Activated T-helper 17 cell treated with anti-CD3 and anti-CD28 coated beads, Interleukin-2, amount 50 U/mL, for 72 hours (primary cell): ENCODE results near the gene SYT4. TPM values are rescaled to one million over a fixed set of nuclear protein-coding genes. Genes with fewer than 3 reads are reported as not detected.

Source experiments
- ATAC-seq: fragments of 150-1000 bp; cut with Tn5 transposase; replicated peaks from 2 replicates; pipeline ENCODE4 v1.10.0; 2021; ENCODE audit warnings: mild to moderate bottlenecking, moderate library complexity
- H3K27ac Mint-ChIP-seq: one replicate; pipeline ENCODE4 v1.8.0; 2022; ENCODE audit warnings: mixed read lengths
- H3K27me3 Mint-ChIP-seq: one replicate; pipeline ENCODE4 v1.8.0; 2022; ENCODE audit warnings: mixed read lengths
- H3K36me3 Mint-ChIP-seq: one replicate; pipeline ENCODE4 v1.8.0; 2022; ENCODE audit warnings: low read depth, mild to moderate bottlenecking, mixed read lengths
- H3K4me1 Mint-ChIP-seq: one replicate; pipeline ENCODE4 v1.8.0; 2022; ENCODE audit warnings: mixed read lengths
- H3K4me3 Mint-ChIP-seq: one replicate; pipeline ENCODE4 v1.8.0; 2022; ENCODE audit warnings: mild to moderate bottlenecking, mixed read lengths
- H3K9me3 Mint-ChIP-seq: one replicate; pipeline ENCODE4 v1.8.0; 2022; ENCODE audit warnings: mixed read lengths
- total RNA-seq, 2 donors: library from RNA; stranded (reverse); gene quantifications; one replicate each; pipeline ENCODE4 v1.2.3, GENCODE V29; 2022

Gene SYT4
- total RNA-seq, 2 donors from 2014 or later: not detected

DNA sequence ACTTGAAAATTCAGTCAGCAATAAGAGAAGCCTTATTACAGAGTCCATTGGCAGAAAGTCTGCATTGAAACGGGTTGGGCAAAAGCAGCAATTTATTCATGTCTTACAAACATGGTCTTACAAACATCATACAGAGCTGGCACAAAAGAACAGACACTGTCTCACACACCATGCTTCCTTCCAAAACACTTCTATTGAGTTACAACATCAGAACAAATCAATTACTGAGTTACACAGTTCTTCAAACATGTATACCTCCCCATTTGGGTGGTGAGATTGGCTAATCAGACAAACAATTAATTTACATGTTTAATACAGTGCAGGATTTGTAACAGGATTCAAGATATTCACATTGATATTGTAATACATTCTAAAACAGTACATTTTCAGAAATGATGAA is 9.5 kb downstream of the SYT4 start:
- Mint-ChIP-seq H3K9me3 (peaks cover 13% of the 10 kb centered on the region), H3K4me3 (no peak overlapping the region), H3K4me1 (no peaks in the 10 kb centered on the region), H3K27ac (no peak overlapping the region), H3K27me3 (no peaks in the 10 kb centered on the region), H3K36me3 (no peaks in the 10 kb centered on the region)
- ATAC-seq: no peak

DNA sequence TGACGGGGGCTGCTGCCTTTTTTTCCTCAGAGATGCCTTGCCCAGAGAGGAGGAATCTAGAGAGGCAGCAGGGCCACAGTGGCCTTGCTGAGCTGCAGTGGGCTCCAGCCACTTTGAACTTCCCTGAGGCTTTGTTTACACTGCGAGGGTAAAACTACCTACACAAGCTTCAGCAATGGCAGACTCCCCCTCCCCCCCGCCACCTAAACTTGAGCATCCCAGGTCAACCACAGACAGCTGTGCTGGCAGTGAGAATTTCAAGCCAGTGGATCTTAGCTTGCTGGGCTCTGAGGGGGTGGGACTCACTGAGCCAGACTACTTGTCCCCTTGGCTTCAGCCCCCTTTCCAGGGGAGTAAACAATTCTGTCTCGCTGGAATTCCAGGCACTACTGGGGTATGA is 11.8 kb downstream of the SYT4 start:
- H3K4me1 Mint-ChIP-seq: no peaks in the 10 kb centered on the region
- H3K27ac Mint-ChIP-seq: no peak overlapping the region
- H3K36me3 Mint-ChIP-seq: no peaks in the 10 kb centered on the region
- no peak for ATAC-seq
- H3K9me3 Mint-ChIP-seq: peaks cover 25% of the 10 kb centered on the region
- no peak overlapping the region for H3K4me3 Mint-ChIP-seq
- H3K27me3 Mint-ChIP-seq: no peaks in the 10 kb centered on the region

DNA sequence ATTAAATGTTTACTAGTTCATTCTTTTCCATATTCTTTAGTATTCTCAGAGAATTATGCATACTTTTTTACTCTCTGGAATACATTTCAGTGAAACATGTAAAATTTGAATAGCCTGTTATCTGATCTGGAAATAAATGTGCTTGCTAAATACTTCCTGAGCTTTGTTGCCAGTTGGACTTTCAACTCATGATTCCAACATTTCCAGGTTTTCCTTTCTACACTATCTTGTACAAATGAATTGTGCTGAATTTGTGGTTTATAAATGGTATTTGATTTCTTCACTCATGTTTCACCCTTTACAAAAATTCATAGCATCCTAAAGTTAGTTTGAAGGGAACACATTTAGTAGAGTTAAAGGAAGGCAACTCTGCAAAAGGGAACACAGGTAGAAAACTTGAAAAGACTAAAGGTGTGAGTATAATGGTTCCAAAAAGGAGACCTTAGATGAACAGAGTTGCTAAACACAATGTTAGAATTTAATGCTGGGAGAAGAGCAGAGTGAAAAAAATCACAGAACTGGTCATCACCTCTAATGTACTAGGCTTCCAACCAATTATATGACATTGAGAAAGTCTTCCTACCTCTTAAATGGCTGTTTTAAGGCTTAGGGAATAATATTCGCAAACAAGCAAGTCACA is 28.6 kb downstream of the SYT4 start:
- Mint-ChIP-seq H3K27ac (no peak overlapping the region), H3K27me3 (no peaks in the 10 kb centered on the region), H3K36me3 (no peaks in the 10 kb centered on the region), H3K4me3 (no peak overlapping the region), H3K9me3 (peaks cover 5% of the 10 kb centered on the region), H3K4me1 (no peaks in the 10 kb centered on the region)
- no peak for ATAC-seq

DNA sequence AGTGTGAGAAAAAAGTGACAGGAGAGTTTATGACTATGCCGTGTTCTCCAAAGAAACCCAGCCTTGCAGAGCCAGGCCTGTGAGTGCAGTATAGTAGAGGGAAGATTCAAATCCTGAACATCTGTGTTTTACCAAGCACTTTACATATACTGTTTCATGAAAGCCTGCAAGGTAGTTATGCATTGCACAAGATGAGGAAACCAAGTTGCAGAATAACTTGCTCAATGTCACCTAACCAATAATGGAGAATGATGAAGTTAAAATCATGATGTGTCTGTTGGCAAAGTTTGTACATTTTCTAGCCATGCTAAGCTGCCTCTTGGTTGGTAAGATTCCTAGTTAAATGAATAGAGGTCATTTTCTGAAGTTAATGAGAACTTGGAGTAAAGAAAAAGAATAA is 29.3 kb downstream of the SYT4 start:
- ATAC-seq: no peak
- H3K27ac Mint-ChIP-seq: no peak overlapping the region
- H3K9me3 Mint-ChIP-seq: peaks cover 5% of the 10 kb centered on the region

DNA sequence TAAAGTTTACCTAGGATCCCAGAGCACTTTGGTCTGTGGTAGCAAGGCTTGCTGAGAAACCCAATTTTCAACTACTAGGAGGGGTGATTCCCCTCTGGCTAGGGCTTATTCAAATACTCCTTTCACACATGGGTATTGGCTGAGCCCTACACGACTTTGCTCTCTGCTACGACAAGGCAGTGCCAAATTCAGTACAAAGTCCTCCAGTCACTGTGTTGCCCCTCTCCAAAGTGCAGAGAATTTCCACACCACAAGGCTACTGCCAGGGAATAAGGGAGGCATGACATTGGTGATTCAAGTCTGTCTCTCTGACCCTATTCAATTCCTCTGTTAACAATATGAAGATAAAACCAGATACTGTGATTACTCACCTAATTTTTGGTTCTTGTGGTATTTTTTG is 38.9 kb downstream of the SYT4 start:
- ATAC-seq: no peak
- Mint-ChIP-seq H3K27me3 (no peaks in the 10 kb centered on the region), H3K9me3 (peaks cover 11% of the 10 kb centered on the region), H3K36me3 (no peaks in the 10 kb centered on the region), H3K27ac (no peak overlapping the region), H3K4me3 (no peak overlapping the region), H3K4me1 (no peaks in the 10 kb centered on the region)

More for the DNA sequence above, 29.3 kb downstream of the SYT4 start:
- Mint-ChIP-seq H3K4me3 (no peak overlapping the region), H3K27me3 (no peaks in the 10 kb centered on the region), H3K4me1 (no peaks in the 10 kb centered on the region), H3K36me3 (no peaks in the 10 kb centered on the region)

DNA sequence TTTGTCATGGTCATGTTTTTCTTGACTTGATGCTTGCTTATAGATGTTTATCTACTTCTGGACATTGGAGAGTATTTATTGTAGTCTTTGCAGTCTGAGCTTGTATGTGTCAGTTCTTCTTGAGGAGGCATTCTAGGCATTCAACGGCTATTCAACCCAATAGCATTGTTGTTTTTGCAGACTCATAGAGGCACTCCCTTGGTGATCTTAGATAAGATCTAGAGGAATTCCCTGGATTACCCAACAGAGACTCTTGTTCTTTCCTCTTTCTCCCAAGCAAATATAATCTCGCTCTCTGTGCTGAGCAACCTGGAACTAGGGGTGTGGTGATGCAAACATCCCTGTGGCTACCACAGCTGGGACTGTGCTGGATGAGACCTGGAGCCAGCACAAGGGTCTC is 40.4 kb downstream of the SYT4 start:
- peaks cover 11% of the 10 kb centered on the region for H3K9me3 Mint-ChIP-seq
- no peak overlapping the region for H3K4me3 Mint-ChIP-seq
- H3K4me1 Mint-ChIP-seq: no peaks in the 10 kb centered on the region
- H3K36me3 Mint-ChIP-seq: no peaks in the 10 kb centered on the region
- ATAC-seq: no peak
- no peaks in the 10 kb centered on the region for H3K27me3 Mint-ChIP-seq
- H3K27ac Mint-ChIP-seq: no peak overlapping the region

DNA sequence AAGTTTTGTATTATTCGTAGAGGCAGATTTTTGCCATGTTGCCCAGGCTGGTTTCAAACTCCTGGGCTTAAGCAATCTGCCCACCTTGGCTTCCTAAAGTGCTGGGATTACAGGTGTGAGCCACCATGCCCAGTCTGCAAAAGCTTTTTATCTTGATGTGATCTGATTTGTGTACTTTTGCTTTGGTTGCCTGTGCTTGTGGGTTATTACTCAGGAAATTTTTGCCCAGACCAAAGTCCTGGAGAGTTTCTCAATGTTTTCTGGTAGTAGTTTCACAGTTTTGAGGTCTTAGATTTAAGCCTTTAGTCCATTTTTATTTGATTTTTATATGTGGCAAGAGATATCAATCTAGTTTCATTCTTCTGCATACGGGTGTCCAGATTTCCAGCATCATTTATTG is 42.4 kb downstream of the SYT4 start:
- no peak overlapping the region for H3K27ac Mint-ChIP-seq
- H3K36me3 Mint-ChIP-seq: no peaks in the 10 kb centered on the region
- H3K27me3 Mint-ChIP-seq: no peaks in the 10 kb centered on the region
- H3K4me3 Mint-ChIP-seq: no peak overlapping the region
- H3K4me1 Mint-ChIP-seq: no peaks in the 10 kb centered on the region
- H3K9me3 Mint-ChIP-seq: peaks cover 11% of the 10 kb centered on the region
- no peak for ATAC-seq

DNA sequence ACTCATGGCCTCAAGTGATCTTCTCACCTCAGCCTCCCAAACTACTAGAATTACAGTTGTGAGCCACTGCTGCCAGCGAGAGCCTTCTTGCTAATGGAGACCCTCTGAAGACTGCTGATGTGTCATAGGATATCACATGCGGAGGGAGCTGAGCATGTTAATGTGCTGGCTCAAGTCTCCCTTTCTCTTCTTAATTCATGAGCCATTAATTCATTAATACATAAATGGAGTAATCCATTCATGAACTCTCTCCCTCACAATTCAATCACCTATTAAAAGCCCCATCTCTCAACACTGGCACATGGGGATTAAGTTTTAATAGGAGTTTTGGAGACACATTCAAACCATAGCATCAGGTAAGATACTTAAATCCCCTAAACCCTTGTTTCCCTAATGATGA is 54.8 kb downstream of the SYT4 start:
- Mint-ChIP-seq H3K9me3 (peaks cover 7% of the 10 kb centered on the region), H3K36me3 (no peaks in the 10 kb centered on the region), H3K4me1 (no peaks in the 10 kb centered on the region)

DNA sequence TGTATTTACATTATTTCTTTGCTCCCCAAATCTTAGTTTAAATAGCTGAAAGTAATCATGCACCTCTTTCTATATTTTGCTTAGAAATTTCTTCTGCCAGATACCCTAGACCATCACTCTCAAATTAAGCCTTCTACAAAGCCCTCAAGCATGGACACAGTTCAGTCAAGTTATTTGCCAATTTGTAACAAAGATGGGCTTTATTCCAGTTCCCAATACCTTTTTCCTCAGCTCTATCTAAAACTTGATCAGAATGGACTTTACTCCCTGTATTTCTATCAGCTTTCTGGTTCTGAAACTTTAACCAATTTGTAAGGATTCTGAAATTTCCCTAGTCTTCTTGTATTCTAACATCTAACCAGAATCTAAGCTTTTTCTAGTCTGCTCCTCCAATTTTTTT is 56.6 kb downstream of the SYT4 start:
- ATAC-seq: no peak
- H3K4me3 Mint-ChIP-seq: no peak overlapping the region
- no peaks in the 10 kb centered on the region for H3K27me3 Mint-ChIP-seq
- H3K36me3 Mint-ChIP-seq: no peaks in the 10 kb centered on the region
- H3K4me1 Mint-ChIP-seq: no peaks in the 10 kb centered on the region
- no peak overlapping the region for H3K27ac Mint-ChIP-seq
- H3K9me3 Mint-ChIP-seq: peaks cover 11% of the 10 kb centered on the region

More for the DNA sequence above, 54.8 kb downstream of the SYT4 start:
- H3K27ac Mint-ChIP-seq: no peak overlapping the region
- no peak for ATAC-seq
- H3K27me3 Mint-ChIP-seq: no peaks in the 10 kb centered on the region
- H3K4me3 Mint-ChIP-seq: no peak overlapping the region

Other genes starting within 250 kb of the SYT4 start
- gene RIT2, start 161.8 kb downstream of the SYT4 start, total RNA-seq: not detected